Epithelial cell of esophagus (primary cell): ENCODE measurements around the gene SMTN.
A peak's percentile ranks its signal among the peaks of the same experiment; 100 is the strongest.
"Not testable (repeated sequence)": the region's sequence is repeated elsewhere in the genome, so short reads cannot be mapped to it uniquely, and the experiment has no call there.

Experiments used
- DNase-seq: peaks from one replicate; pipeline ENCODE4 v3.0.0; 2010; ENCODE audit warnings: low read depth
- H3K4me3 ChIP-seq: 2 replicates; pipeline ENCODE4 v1.5.1; 2011; ENCODE audit warnings: mild to moderate bottlenecking, low read length, control low read depth
- CTCF ChIP-seq: IDR thresholded peaks from 2 replicates; pipeline ENCODE4 v1.5.1; 2011; ENCODE audit warnings: low read depth, mild to moderate bottlenecking, low read length, control low read depth, inconsistent platforms; ENCODE audit not compliant: insufficient read depth; ENCODE audit errors: missing control alignments

The SMTN gene

GRCh38 chr22:31107894-31108218 lies 26.7 kb downstream of the SMTN start:
- H3K4me3 ChIP-seq: peak overlapping the region; percentile 4
- TF ChIP-seq CTCF: no peak
- no peak for DNase-seq

GRCh38 chr22:31112547-31113091 lies 31.5 kb downstream of the SMTN start:
- not testable (repeated sequence) for DNase-seq, H3K4me3 ChIP-seq

- no peak for DNase-seq
- no peak for TF ChIP-seq CTCF
- no peak overlapping the region for H3K4me3 ChIP-seq
These were observed 37.1 kb downstream of the SMTN start for GRCh38 chr22:31118046-31118820.

- DNase-seq: no peak
- no peak for TF ChIP-seq CTCF
- no peak overlapping the region for H3K4me3 ChIP-seq
These were observed 38.1 kb downstream of the SMTN start for GRCh38 chr22:31119026-31119717.

GRCh38 chr22:31120230-31120629 lies 39.1 kb downstream of the SMTN start:
- H3K4me3 ChIP-seq: no peak overlapping the region
- TF ChIP-seq CTCF: no peak
- no peak for DNase-seq

GRCh38 chr22:31120642-31121041 lies 39.5 kb downstream of the SMTN start:
- TF ChIP-seq CTCF: no peak
- no peak overlapping the region for H3K4me3 ChIP-seq
- DNase-seq: no peak

GRCh38 chr22:31121403-31121802 lies 40.3 kb downstream of the SMTN start:
- no peak for DNase-seq
- no peak overlapping the region for H3K4me3 ChIP-seq
- no peak for TF ChIP-seq CTCF
